Fibroblast of lung (primary cell): ENCODE results near the gene SNX5. TPM values are rescaled to one million over a fixed set of nuclear protein-coding genes. Genes with fewer than 3 reads are reported as not detected.
A peak's percentile ranks its signal among the peaks of the same experiment; 100 is the strongest.

Source experiments
- DNase-seq, 2 donors: peaks; one replicate each; pipeline versions ENCODE4 v3.0.0 to v3.0.0-alpha.2; 2010; ENCODE audit warnings: low read depth in 2 of 2
- H2AFZ ChIP-seq: 2 replicates; pipeline ENCODE4 v1.5.1; 2012; ENCODE audit warnings: low read length, control low read depth, inconsistent platforms
- H3K27ac ChIP-seq: 2 replicates; pipeline ENCODE4 v1.5.1; 2011; ENCODE audit warnings: low read length, control low read depth; ENCODE audit not compliant: insufficient read depth
- H3K27me3 ChIP-seq: 2 replicates; pipeline ENCODE4 v1.5.1; 2011; ENCODE audit warnings: mild to moderate bottlenecking, low read length; ENCODE audit not compliant: control insufficient read depth, insufficient read depth
- H3K36me3 ChIP-seq: 2 replicates; pipeline ENCODE4 v1.5.1; 2011; ENCODE audit warnings: low read length; ENCODE audit not compliant: control insufficient read depth, insufficient read depth
- H3K4me1 ChIP-seq: 2 replicates; pipeline ENCODE4 v1.5.1; 2011; ENCODE audit warnings: low read length; ENCODE audit not compliant: control insufficient read depth, insufficient read depth; ENCODE audit errors: extremely low read depth
- H3K4me2 ChIP-seq: 2 replicates; pipeline ENCODE4 v1.5.1; 2011; ENCODE audit warnings: low read length, control low read depth; ENCODE audit not compliant: insufficient read depth; ENCODE audit errors: extremely low read depth
- H3K4me3 ChIP-seq, 4 experiments: fragments of 200-600 bp in 1 of 4; sonication (generic) in 1 of 4; replicated peaks in 1 of 4; 2 replicates each; pipeline ENCODE4 v1.5.1; 2011 to 2016; ENCODE audit warnings: low read length in 4 of 4, low read depth in 3 of 4, mild to moderate bottlenecking in 3 of 4, control low read depth in 2 of 4, inconsistent platforms in 1 of 4, mixed read lengths in 1 of 4; ENCODE audit not compliant: insufficient read depth in 1 of 4; ENCODE audit errors: control extremely low read depth in 1 of 4
- H3K79me2 ChIP-seq: 2 replicates; pipeline ENCODE4 v1.5.1; 2012; ENCODE audit warnings: mild to moderate bottlenecking, low read length, inconsistent platforms; ENCODE audit not compliant: control insufficient read depth, insufficient read depth
- H3K9ac ChIP-seq: 2 replicates; pipeline ENCODE4 v1.5.1; 2011; ENCODE audit warnings: mild to moderate bottlenecking, low read length, control low read depth; ENCODE audit not compliant: insufficient read depth
- H3K9me3 ChIP-seq: 2 replicates; pipeline ENCODE4 v1.5.1; 2012; ENCODE audit warnings: low read depth, low read length; ENCODE audit not compliant: control insufficient read depth, insufficient read depth
- H4K20me1 ChIP-seq: 2 replicates; pipeline ENCODE4 v1.5.1; 2011; ENCODE audit warnings: low read length; ENCODE audit not compliant: control insufficient read depth, insufficient read depth; ENCODE audit errors: extremely low read depth
- CTCF ChIP-seq, 2 donors: IDR thresholded peaks in 1 of 2; conservative IDR thresholded peaks in 1 of 2; 1 replicate in 1 of 2; 2 replicates in 1 of 2; pipeline ENCODE4 v1.5.1; 2011 to 2012; ENCODE audit warnings: low read length in 2 of 2, control low read depth in 1 of 2, inconsistent platforms in 1 of 2, low read depth in 1 of 2, mild to moderate bottlenecking in 1 of 2
- EZH2 ChIP-seq: IDR thresholded peaks from 2 replicates; pipeline ENCODE4 v1.5.1; 2012; ENCODE audit warnings: low read length, control low read depth, mild to moderate bottlenecking; ENCODE audit errors: missing control alignments
- polyA plus RNA-seq, 2 donors: library from polyadenylated mRNA; depleted of rRNA in 1 of 2; stranded (reverse) in 1 of 2; unstranded in 1 of 2; fragments of >200 nt; gene quantifications; 2 replicates each; pipeline ENCODE4 v1.2.1, GENCODE V29; 2011 to 2012; ENCODE audit warnings: missing spikeins in 1 of 2
- total RNA-seq: library from RNA; depleted of rRNA; stranded (reverse); fragments of >200 nt; gene quantifications from 2 replicates; pipeline ENCODE4 v1.2.1, GENCODE V29; 2014

The SNX5 gene
- total and polyA plus RNA-seq, 2 donors (not counting 1 experiment from before 2014, with no cell fraction given) = 73.5 to 127 TPM

- Histone ChIP-seq H3K9me3 (no peaks in the 10 kb centered on the region), H3K27me3 (no peaks in the 10 kb centered on the region), H2AFZ (no peak overlapping the region), H3K4me2 (no peak overlapping the region), H4K20me1 (no peaks in the 10 kb centered on the region), H3K4me3 (no peak overlapping the region), H3K36me3 (no peaks in the 10 kb centered on the region), H3K79me2 (no peaks in the 10 kb centered on the region), H3K27ac (no peak overlapping the region), H3K4me1 (peaks cover 7% of the 10 kb centered on the region), H3K9ac (no peak overlapping the region)
- DNase-seq = no peak
- no peak for TF ChIP-seq CTCF (conservative IDR thresholded peaks at IDR 0.05 in 1 of 2, IDR thresholded peaks at IDR 0.05 in 1 of 2; ENCODE audit: low read depth in 1 of 2, low read length in 2 of 2)
- TF ChIP-seq EZH2 = no peak
Observed at GRCh38 chr20:17896771-17897369, 71.7 kb downstream of the SNX5 start.

GRCh38 chr20:17896193-17896723 lies 72.3 kb downstream of the SNX5 start:
- H4K20me1 ChIP-seq = no peaks in the 10 kb centered on the region
- no peak for DNase-seq
- peak overlapping the region in 2 of 4 experiments; percentile 2 to 52 for H3K4me3 ChIP-seq
- no peaks in the 10 kb centered on the region for H3K79me2 ChIP-seq
- H3K4me2 ChIP-seq = peak overlapping the region; percentile 93
- H3K27ac ChIP-seq = peak overlapping the region; percentile 76
- H3K9ac ChIP-seq = no peak overlapping the region
- H3K27me3 ChIP-seq = no peaks in the 10 kb centered on the region
- H2AFZ ChIP-seq = peak overlapping the region; percentile 15
- no peaks in the 10 kb centered on the region for H3K9me3 ChIP-seq
- TF ChIP-seq CTCF (conservative IDR thresholded peaks at IDR 0.05 in 1 of 2, IDR thresholded peaks at IDR 0.05 in 1 of 2; ENCODE audit: low read depth in 1 of 2, low read length in 2 of 2) = no peak
- no peak for TF ChIP-seq EZH2
- no peaks in the 10 kb centered on the region for H3K36me3 ChIP-seq
- H3K4me1 ChIP-seq = peaks cover 7% of the 10 kb centered on the region

GRCh38 chr20:17895641-17896171 lies 72.9 kb downstream of the SNX5 start:
- peaks cover 7% of the 10 kb centered on the region for H3K4me1 ChIP-seq
- H4K20me1 ChIP-seq = no peaks in the 10 kb centered on the region
- TF ChIP-seq EZH2 (no peak), CTCF (conservative IDR thresholded peaks at IDR 0.05 in 1 of 2, IDR thresholded peaks at IDR 0.05 in 1 of 2; ENCODE audit: low read depth in 1 of 2, low read length in 2 of 2) (no peak)
- no peak overlapping the region for H3K9ac ChIP-seq
- no peaks in the 10 kb centered on the region for H3K79me2 ChIP-seq
- H3K9me3 ChIP-seq = no peaks in the 10 kb centered on the region
- H3K27me3 ChIP-seq = no peaks in the 10 kb centered on the region
- peak overlapping the region; percentile 76 for H3K27ac ChIP-seq
- DNase-seq = peak in 1 of 2 donors; percentile 74
- H3K4me2 ChIP-seq = peak overlapping the region; percentile 93
- peak overlapping the region; percentile 15 for H2AFZ ChIP-seq
- no peaks in the 10 kb centered on the region for H3K36me3 ChIP-seq
- peak overlapping the region; percentile 23 to 52 (median 32) for H3K4me3 ChIP-seq
